DMS153 treated with DMSO at 0.1 percent for 48 hours (cell line): ENCODE data around the gene GCHFR.
A peak's percentile ranks its signal among the peaks of the same experiment; 100 is the strongest.

Experiments
- DNase-seq: peaks from one replicate; lab custom pipeline; 2025; ENCODE audit not compliant: unreplicated experiment; lab: John Stamatoyannopoulos, UW

The GCHFR gene

GRCh38 chr15:40754883-40755811 is 8.7 kb upstream of the GCHFR start, which contains the start of gene RMDN3:
Gene RMDN3 (minus strand): TSS chr15:40755254. CDS start chr15:40754783, 471 bp downstream.
- DNase-seq: peak; percentile 16

- no peak for DNase-seq
Measured at GRCh38 chr15:40755812-40756208, 8.1 kb upstream of the GCHFR start.

DNA sequence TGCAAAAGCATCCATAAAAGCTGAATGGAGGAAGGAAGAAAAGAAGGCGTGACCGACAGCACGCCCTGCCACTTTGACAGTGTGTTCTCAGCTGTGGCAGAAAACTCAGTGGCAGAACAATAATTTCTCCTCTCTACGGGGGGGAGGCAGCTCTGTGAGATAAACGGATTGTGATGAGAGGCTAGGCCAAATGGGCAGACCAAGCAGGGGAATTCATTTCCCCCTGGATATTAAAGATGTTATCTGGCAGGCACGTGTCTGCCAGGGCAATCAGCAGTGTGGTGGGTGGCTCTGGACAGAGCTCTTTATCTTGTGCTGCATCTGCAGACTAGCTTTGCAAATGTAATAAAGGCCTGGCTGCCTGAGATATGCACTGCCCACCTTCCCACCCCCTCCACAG is 6.9 kb upstream of the GCHFR start:
- no peak for DNase-seq

DNA sequence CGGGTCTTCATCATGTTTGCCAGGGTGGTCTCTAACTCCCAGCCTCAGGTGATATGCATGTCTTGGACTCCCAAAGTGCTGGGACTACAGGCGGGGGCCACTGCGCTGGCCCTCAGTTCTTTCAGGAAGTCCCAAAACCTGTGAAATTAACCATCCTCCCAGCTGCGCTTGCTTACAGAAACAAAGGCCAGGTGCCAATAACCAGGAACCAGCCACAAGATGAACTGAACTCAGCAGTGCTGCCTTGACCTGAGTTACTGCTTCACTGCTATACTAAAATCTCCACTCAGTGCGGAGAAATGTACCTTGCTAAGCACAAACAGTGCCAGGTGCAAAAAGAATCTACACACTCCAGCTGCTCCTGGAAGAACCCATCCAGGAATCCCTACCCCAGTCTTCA is 3.9 kb upstream of the GCHFR start:
- no peak for DNase-seq

GRCh38 chr15:40762919-40763800 is 708 bp upstream of the GCHFR start:
- DNase-seq: peak; percentile 28

- DNase-seq: no peak
Measured at GRCh38 chr15:40764629-40765103, 798 bp downstream of the GCHFR start.

GRCh38 chr15:40766194-40766815 is 2.4 kb downstream of the GCHFR start:
- DNase-seq: no peak

GRCh38 chr15:40766906-40767837 is 3.3 kb downstream of the GCHFR start:
- DNase-seq: no peak

DNA sequence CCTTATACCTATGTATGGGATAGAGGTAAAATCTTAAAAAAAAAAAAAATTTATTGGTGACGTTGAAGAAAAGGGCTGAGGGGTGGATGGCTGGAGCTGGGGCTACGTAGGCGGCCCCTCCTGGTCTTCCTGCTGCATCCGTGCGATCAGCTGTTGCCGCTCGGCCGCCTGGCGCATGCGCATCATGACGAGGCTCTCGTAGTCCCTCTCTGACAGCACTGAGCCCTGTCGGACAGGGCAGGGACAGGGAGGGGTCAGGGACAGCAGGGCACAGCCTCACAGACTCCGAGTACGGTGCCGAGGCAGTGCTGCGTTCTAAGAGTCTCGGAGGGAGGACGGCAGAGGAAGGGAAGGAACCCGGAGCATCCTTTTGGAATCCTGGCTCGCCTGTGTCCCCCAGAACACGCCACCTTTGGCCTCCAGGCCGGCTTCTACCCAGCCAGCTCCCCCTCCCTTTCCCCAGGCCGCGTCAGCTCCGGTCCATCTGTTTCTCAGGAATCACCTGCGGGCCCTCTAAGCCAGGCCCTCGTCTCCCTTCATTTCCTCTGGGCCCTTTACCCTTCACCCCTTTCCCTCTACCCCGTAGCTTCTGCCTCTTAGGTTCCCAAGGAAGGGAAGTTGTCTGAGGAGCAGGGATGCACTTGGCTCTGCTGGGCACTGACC is 4.1 kb downstream of the GCHFR start:
- DNase-seq: no peak

DNA sequence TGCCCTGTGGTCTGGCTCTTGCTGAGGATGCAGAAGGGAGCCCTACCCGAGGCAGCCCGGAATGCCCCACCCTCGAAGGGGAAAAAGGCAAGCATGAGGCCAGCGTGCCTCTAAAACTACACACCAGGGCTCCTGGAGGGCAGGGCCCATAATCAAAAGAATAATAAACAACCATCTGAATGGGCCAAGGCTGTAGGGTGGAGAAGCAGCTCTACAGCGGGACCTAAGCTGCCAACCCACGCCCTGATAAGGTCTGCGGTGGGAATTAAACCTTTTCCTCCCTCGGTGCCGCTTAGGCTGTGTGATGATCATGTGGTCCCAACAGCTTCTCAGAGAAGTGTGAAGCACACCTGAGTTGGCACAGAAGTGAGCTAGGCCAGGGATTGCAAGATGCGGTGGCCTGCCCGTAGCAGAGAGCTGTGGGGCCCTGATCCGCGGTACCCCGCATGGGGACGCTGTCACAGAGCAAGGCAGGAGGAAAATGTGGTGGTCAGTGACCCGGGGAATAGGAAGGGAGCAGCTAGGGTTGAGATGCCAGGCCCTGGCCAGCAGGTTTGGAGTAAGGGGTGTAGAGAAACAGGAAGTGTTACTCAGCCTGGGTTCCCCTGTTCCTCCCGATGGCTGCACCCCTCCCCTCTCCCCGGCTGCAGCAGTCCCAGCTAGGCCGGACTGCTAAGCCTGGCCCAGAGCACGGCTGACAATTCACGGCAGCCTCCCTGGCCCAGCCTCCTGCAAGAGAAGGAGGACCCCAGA is 4.8 kb downstream of the GCHFR start:
- DNase-seq: no peak

GRCh38 chr15:40769274-40770146 is 5.6 kb downstream of the GCHFR start, which contains the start of gene C15orf62:
Gene C15orf62 (plus strand): TSS chr15:40769980. CDS start chr15:40770496, 516 bp downstream.
- DNase-seq: no peak

- DNase-seq: no peak
Measured at GRCh38 chr15:40770147-40770721, 6.4 kb downstream of the GCHFR start.

GRCh38 chr15:40771242-40771641 is 7.4 kb downstream of the GCHFR start:
- no peak for DNase-seq

DNA sequence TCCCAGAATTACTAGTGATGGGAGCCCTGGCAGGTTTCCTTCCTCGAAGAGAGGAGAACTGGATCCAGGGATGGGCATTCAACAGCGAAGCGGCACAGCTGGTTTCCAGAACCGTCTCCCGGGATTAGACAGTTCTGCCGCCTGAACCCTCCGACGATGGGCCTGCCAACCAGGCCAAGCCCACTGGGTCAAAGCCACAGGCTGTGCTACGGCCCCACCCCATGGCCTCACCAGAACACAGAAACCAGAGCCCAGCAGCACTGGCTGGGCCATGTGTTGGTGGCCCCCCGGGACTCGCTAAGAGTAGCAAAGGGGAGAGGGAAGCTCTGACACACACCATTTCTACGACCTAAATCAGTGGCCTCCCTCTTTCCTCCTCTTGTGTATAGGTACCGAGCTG is 8.1 kb downstream of the GCHFR start:
- DNase-seq: no peak

DNA sequence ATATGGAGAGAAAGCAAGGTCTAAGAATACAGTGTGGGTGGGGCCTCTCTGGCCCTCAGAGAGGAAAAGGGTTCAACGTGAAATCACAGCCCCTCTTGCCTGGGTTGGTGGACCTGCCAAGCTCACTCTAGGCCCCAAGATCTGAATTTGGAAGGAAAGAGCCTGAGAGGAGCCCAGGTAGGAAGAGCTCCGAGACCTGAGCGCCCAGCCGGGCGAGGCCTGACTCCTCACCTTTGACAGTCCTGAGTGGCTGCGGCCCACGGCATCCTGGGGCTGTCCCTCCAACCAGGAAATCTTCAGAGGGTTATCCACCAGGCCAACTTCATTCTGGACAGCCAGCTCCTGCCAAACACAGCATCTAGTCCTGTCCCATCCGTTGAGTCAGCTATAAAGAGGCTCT is 9.6 kb downstream of the GCHFR start:
- no peak for DNase-seq

DNA sequence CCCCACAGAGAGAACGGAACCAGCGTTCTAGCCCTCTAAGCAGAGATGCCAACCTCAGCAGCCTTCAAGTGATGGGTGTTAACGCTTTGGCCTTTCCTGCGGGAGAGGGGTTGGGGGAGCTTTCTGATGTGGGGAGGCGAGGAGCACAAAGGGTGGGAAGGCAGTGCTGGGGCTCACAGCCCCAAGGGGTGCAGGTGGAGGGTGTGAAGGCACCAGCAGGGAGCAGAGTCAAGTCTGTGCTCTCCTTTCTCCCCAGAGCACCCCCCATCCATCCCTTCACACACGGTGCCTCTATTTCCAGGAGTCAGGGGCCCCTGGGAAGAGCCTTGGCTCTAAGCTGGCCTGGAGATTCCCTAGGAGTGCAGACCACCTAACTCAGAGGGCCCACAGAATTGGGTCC is 10.0 kb downstream of the GCHFR start:
- no peak for DNase-seq

DNA sequence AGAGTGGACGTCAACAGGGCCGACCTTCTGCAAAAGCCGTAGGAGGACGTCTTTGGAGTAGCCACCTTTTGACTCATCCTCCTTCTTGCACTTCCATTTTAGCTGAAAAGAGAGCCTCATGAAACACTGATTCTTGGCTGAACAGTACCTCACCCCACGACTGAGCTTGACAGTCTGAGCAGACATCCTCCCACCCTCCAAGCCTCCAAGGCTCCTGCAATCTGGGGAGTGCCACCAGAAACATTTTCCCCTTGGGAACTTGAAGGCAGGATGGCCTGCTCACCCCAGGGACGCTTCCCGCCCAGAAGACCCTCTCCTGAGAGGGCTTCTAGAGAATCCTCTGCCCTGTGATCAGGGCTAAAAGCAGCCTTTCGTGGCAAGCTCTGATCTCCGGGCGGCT is 11.1 kb downstream of the GCHFR start:
- no peak for DNase-seq
